Measurements from ENCODE around the gene TMTC1. TPM values are rescaled to one million over a fixed set of nuclear protein-coding genes. Genes with fewer than 3 reads are reported as not detected.

Gene TMTC1
- total RNA-seq, 1 experiment from 2014 or later, result 0.17 TPM

GRCh38 chr12:29778531-29778930 lies 5.2 kb downstream of the TMTC1 start:
- Mint-ChIP-seq H3K4me3 (ENCODE audit: low read depth, unreplicated experiment) (no peak overlapping the region), H3K36me3 (ENCODE audit: insufficient read depth, unreplicated experiment) (no peaks in the 10 kb centered on the region), H3K9me3 (ENCODE audit: low read depth, unreplicated experiment) (peaks cover 4% of the 10 kb centered on the region), H3K4me1 (ENCODE audit: low read depth, unreplicated experiment) (no peaks in the 10 kb centered on the region), H3K27ac (ENCODE audit: unreplicated experiment) (no peak overlapping the region), H3K27me3 (ENCODE audit: unreplicated experiment) (peaks cover 21% of the 10 kb centered on the region)
- CTCF ChIA-PET, result interaction anchor here (0.7 kb wide), 1 partner anchor 299 kb away, joined by 3 read pairs; no protein-coding TSS in a partner anchor
- DNase-seq, result no peak
- no peak for TF ChIP-seq CTCF (IDR thresholded peaks at IDR 0.05; ENCODE audit: unreplicated experiment)
- BruUV-seq (replicated peaks), result no TSS peak
- intact Hi-C loops (cut with micrococcal nuclease; ENCODE audit: unreplicated experiment), result no loop called here

- H3K4me3 Mint-ChIP-seq (ENCODE audit: low read depth, unreplicated experiment), result no peak overlapping the region
- no peaks in the 10 kb centered on the region for H3K4me1 Mint-ChIP-seq (ENCODE audit: low read depth, unreplicated experiment)
- H3K27me3 Mint-ChIP-seq (ENCODE audit: unreplicated experiment), result no peaks in the 10 kb centered on the region
- H3K36me3 Mint-ChIP-seq (ENCODE audit: insufficient read depth, unreplicated experiment), result no peaks in the 10 kb centered on the region
- no peak for TF ChIP-seq CTCF (IDR thresholded peaks at IDR 0.05; ENCODE audit: unreplicated experiment)
- H3K27ac Mint-ChIP-seq (ENCODE audit: unreplicated experiment), result no peak overlapping the region
- peaks cover 4% of the 10 kb centered on the region for H3K9me3 Mint-ChIP-seq (ENCODE audit: low read depth, unreplicated experiment)
- BruUV-seq (replicated peaks), result no TSS peak
- CTCF ChIA-PET, result interaction anchor here (1.3 kb wide), 1 partner anchor 10 kb away, joined by 3 read pairs; no protein-coding TSS in a partner anchor
- intact Hi-C loops (cut with micrococcal nuclease; ENCODE audit: unreplicated experiment), result no loop called here
- no peak for DNase-seq
Observed at GRCh38 chr12:29773076-29773475, 10.7 kb downstream of the TMTC1 start.

- Mint-ChIP-seq H3K9me3 (ENCODE audit: low read depth, unreplicated experiment) (peaks cover 4% of the 10 kb centered on the region), H3K4me1 (ENCODE audit: low read depth, unreplicated experiment) (no peaks in the 10 kb centered on the region), H3K36me3 (ENCODE audit: insufficient read depth, unreplicated experiment) (no peaks in the 10 kb centered on the region), H3K27ac (ENCODE audit: unreplicated experiment) (no peak overlapping the region), H3K4me3 (ENCODE audit: low read depth, unreplicated experiment) (no peak overlapping the region), H3K27me3 (ENCODE audit: unreplicated experiment) (no peaks in the 10 kb centered on the region)
- intact Hi-C loops (cut with micrococcal nuclease; ENCODE audit: unreplicated experiment), result no loop called here
- CTCF ChIA-PET, result interaction anchor here (1.2 kb wide), 1 partner anchor 30 kb away, joined by 4 read pairs; no protein-coding TSS in a partner anchor
- no peak for DNase-seq
- TF ChIP-seq CTCF (IDR thresholded peaks at IDR 0.05; ENCODE audit: unreplicated experiment), result no peak
- BruUV-seq (replicated peaks), result no TSS peak
Observed at GRCh38 chr12:29771786-29772185, 12.0 kb downstream of the TMTC1 start.

GRCh38 chr12:29771165-29771564 lies 12.6 kb downstream of the TMTC1 start:
- Mint-ChIP-seq H3K27ac (ENCODE audit: unreplicated experiment) (no peak overlapping the region), H3K9me3 (ENCODE audit: low read depth, unreplicated experiment) (peaks cover 4% of the 10 kb centered on the region), H3K27me3 (ENCODE audit: unreplicated experiment) (no peaks in the 10 kb centered on the region), H3K4me3 (ENCODE audit: low read depth, unreplicated experiment) (no peak overlapping the region), H3K4me1 (ENCODE audit: low read depth, unreplicated experiment) (no peaks in the 10 kb centered on the region), H3K36me3 (ENCODE audit: insufficient read depth, unreplicated experiment) (no peaks in the 10 kb centered on the region)
- no TSS peak for BruUV-seq (replicated peaks)
- TF ChIP-seq CTCF (IDR thresholded peaks at IDR 0.05; ENCODE audit: unreplicated experiment), result no peak
- no peak for DNase-seq
- CTCF ChIA-PET, result interaction anchor here (1.2 kb wide), 1 partner anchor 30 kb away, joined by 4 read pairs; no protein-coding TSS in a partner anchor
- intact Hi-C loops (cut with micrococcal nuclease; ENCODE audit: unreplicated experiment), result no loop called here

All from Calu3 (cell line).